KMS-11 (cell line): Measurements from ENCODE around the gene SOX10.

ENCODE experiments used
- H2AFZ ChIP-seq: fragments of 200-600 bp; sonication (generic); 2 replicates; pipeline ENCODE4 v1.6.1; 2016; ENCODE audit warnings: antibody characterized with exemption, mixed run types, low read depth
- H3K27ac ChIP-seq: fragments of 200-600 bp; sonication (generic); 2 replicates; pipeline ENCODE4 v1.6.1; 2016; ENCODE audit warnings: mild to moderate bottlenecking, mixed run types
- H3K27me3 ChIP-seq: fragments of 200-600 bp; sonication (generic); 2 replicates; pipeline ENCODE4 v1.6.1; 2017; ENCODE audit warnings: mild to moderate bottlenecking, low read depth, mixed run types, moderate library complexity; ENCODE audit not compliant: insufficient read depth
- H3K36me3 ChIP-seq: fragments of 200-600 bp; sonication (generic); 2 replicates; pipeline ENCODE4 v1.6.1; 2017; ENCODE audit warnings: mild to moderate bottlenecking, mixed run types; ENCODE audit not compliant: insufficient read depth
- H3K4me1 ChIP-seq: fragments of 200-600 bp; sonication (generic); 2 replicates; pipeline ENCODE4 v1.6.1; 2016; ENCODE audit warnings: mild to moderate bottlenecking, low read depth, mixed run types; ENCODE audit not compliant: poor library complexity, severe bottlenecking
- H3K4me2 ChIP-seq: fragments of 200-600 bp; sonication (generic); 2 replicates; pipeline ENCODE4 v1.7.0; 2016; ENCODE audit warnings: mild to moderate bottlenecking, mixed run types
- H3K4me3 ChIP-seq: fragments of 200-600 bp; sonication (generic); IDR thresholded peaks from 2 replicates; pipeline ENCODE4 v1.6.1; 2017; ENCODE audit warnings: low read depth, low read length, mixed read lengths; ENCODE audit not compliant: insufficient read depth
- H3K79me2 ChIP-seq: fragments of 200-600 bp; sonication (generic); 2 replicates; pipeline ENCODE4 v1.6.1; 2016; ENCODE audit warnings: low read depth, mixed run types; ENCODE audit not compliant: insufficient read depth
- H3K9ac ChIP-seq: fragments of 200-600 bp; sonication (generic); 2 replicates; pipeline ENCODE4 v1.6.1; 2016; ENCODE audit warnings: mild to moderate bottlenecking, mixed run types
- H4K20me1 ChIP-seq: fragments of 200-600 bp; sonication (generic); 2 replicates; pipeline ENCODE4 v1.6.1; 2016; ENCODE audit warnings: mild to moderate bottlenecking, mixed run types; ENCODE audit not compliant: insufficient read depth
- TF ChIP-seq, protein P1 (sequence below): fragments of 200-600 bp; sonication (generic); conservative IDR thresholded peaks from 2 replicates; pipeline ENCODE4 v1.6.1; 2017; ENCODE audit warnings: low read depth, mild to moderate bottlenecking, antibody characterized with exemption, low read length, moderate library complexity, mixed read lengths

SOX10 gene

DNA sequence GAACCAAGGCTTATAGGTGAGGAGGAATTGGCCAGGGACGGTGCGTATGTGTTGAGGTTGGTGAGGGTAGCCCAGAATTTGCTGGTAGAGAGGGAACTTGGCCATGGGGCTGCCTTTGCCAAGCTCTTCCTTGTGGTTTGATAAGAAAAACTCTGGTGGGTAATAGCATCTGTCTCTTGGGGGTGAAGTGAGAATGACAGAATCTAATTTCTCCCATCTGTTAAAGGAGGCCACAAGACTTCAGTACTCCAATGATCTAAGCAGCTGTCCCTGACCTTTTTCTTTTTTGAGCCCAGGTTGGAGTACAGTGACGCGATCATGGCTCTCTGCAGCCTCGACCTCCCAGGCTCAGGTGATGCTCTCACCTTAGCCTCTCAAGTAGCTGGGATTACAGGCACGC is 36.9 kb upstream of the SOX10 start:
- Histone ChIP-seq H2AFZ (no peak overlapping the region), H3K27me3 (no peaks in the 10 kb centered on the region), H3K27ac (no peak overlapping the region), H3K79me2 (no peaks in the 10 kb centered on the region), H3K4me3 (no peak overlapping the region), H3K9ac (no peak overlapping the region), H3K36me3 (no peaks in the 10 kb centered on the region), H4K20me1 (no peaks in the 10 kb centered on the region), H3K4me2 (no peak overlapping the region), H3K4me1 (no peaks in the 10 kb centered on the region)
- TF ChIP-seq, protein P1, sequence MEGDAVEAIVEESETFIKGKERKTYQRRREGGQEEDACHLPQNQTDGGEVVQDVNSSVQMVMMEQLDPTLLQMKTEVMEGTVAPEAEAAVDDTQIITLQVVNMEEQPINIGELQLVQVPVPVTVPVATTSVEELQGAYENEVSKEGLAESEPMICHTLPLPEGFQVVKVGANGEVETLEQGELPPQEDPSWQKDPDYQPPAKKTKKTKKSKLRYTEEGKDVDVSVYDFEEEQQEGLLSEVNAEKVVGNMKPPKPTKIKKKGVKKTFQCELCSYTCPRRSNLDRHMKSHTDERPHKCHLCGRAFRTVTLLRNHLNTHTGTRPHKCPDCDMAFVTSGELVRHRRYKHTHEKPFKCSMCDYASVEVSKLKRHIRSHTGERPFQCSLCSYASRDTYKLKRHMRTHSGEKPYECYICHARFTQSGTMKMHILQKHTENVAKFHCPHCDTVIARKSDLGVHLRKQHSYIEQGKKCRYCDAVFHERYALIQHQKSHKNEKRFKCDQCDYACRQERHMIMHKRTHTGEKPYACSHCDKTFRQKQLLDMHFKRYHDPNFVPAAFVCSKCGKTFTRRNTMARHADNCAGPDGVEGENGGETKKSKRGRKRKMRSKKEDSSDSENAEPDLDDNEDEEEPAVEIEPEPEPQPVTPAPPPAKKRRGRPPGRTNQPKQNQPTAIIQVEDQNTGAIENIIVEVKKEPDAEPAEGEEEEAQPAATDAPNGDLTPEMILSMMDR = no peak

- Histone ChIP-seq H3K9ac (no peak overlapping the region), H4K20me1 (no peaks in the 10 kb centered on the region), H3K4me1 (no peaks in the 10 kb centered on the region), H3K79me2 (no peaks in the 10 kb centered on the region), H3K27me3 (no peaks in the 10 kb centered on the region), H2AFZ (no peak overlapping the region), H3K4me2 (no peak overlapping the region), H3K36me3 (no peaks in the 10 kb centered on the region), H3K27ac (no peak overlapping the region), H3K4me3 (no peak overlapping the region)
- TF ChIP-seq, protein P1 = no peak
Observed at GRCh38 chr22:38018938-38019827, 34.8 kb upstream of the SOX10 start.

- no peaks in the 10 kb centered on the region for H3K27me3 ChIP-seq
- TF ChIP-seq, protein P1 = no peak
- H3K9ac ChIP-seq = no peak overlapping the region
- no peaks in the 10 kb centered on the region for H3K4me1 ChIP-seq
- no peaks in the 10 kb centered on the region for H4K20me1 ChIP-seq
- H3K36me3 ChIP-seq = no peaks in the 10 kb centered on the region
- H3K4me2 ChIP-seq = no peak overlapping the region
- H3K27ac ChIP-seq = no peak overlapping the region
- H2AFZ ChIP-seq = no peak overlapping the region
- H3K4me3 ChIP-seq = no peak overlapping the region
- no peaks in the 10 kb centered on the region for H3K79me2 ChIP-seq
Observed at GRCh38 chr22:38017939-38018885, 33.9 kb upstream of the SOX10 start.

GRCh38 chr22:38017272-38017920 is 33.0 kb upstream of the SOX10 start:
- Histone ChIP-seq H3K4me2 (no peak overlapping the region), H3K4me3 (no peak overlapping the region), H3K4me1 (no peaks in the 10 kb centered on the region), H3K27me3 (no peaks in the 10 kb centered on the region), H3K9ac (no peak overlapping the region), H3K79me2 (no peaks in the 10 kb centered on the region), H3K36me3 (no peaks in the 10 kb centered on the region), H2AFZ (no peak overlapping the region), H3K27ac (no peak overlapping the region), H4K20me1 (no peaks in the 10 kb centered on the region)
- TF ChIP-seq, protein P1 = no peak
